Brain microvascular endothelial cell (primary cell): ENCODE data around the gene SAE1.

Source experiments
- DNase-seq: peaks from one replicate; pipeline ENCODE4 v3.0.0-alpha.2; 2020
- H3K27ac ChIP-seq: fragments of 250-450 bp; sonication (Bioruptor Pico); 2 replicates; pipeline ENCODE4 v1.5.1; 2020; ENCODE audit warnings: mild to moderate bottlenecking, moderate library complexity
- H3K27me3 ChIP-seq: fragments of 250-450 bp; sonication (Bioruptor Pico); replicated peaks from 2 replicates; pipeline ENCODE4 v1.5.1; 2020; ENCODE audit warnings: mild to moderate bottlenecking
- H3K36me3 ChIP-seq: fragments of 250-450 bp; sonication (Bioruptor Pico); replicated peaks from 2 replicates; pipeline ENCODE4 v1.5.1; 2020; ENCODE audit warnings: mild to moderate bottlenecking
- H3K4me3 ChIP-seq: 2 replicates; pipeline ENCODE4 v1.5.1; 2011; ENCODE audit warnings: low read depth, mild to moderate bottlenecking, control low read depth, low read length, moderate library complexity
- in situ Hi-C: cut with HindIII; loops from 2 replicates; pipeline ENCODE4 v1.10.0; 2017; ENCODE audit warnings: low sequenced_read_pairs, low pct_ligation_motif_present
- TF ChIP-seq, protein P1 (sequence below): IDR thresholded peaks from 2 replicates; pipeline ENCODE4 v1.5.1; 2011; ENCODE audit warnings: low read depth, mild to moderate bottlenecking, moderate library complexity, low read length, control low read depth, inconsistent platforms; ENCODE audit errors: missing control alignments

The SAE1 gene

DNA sequence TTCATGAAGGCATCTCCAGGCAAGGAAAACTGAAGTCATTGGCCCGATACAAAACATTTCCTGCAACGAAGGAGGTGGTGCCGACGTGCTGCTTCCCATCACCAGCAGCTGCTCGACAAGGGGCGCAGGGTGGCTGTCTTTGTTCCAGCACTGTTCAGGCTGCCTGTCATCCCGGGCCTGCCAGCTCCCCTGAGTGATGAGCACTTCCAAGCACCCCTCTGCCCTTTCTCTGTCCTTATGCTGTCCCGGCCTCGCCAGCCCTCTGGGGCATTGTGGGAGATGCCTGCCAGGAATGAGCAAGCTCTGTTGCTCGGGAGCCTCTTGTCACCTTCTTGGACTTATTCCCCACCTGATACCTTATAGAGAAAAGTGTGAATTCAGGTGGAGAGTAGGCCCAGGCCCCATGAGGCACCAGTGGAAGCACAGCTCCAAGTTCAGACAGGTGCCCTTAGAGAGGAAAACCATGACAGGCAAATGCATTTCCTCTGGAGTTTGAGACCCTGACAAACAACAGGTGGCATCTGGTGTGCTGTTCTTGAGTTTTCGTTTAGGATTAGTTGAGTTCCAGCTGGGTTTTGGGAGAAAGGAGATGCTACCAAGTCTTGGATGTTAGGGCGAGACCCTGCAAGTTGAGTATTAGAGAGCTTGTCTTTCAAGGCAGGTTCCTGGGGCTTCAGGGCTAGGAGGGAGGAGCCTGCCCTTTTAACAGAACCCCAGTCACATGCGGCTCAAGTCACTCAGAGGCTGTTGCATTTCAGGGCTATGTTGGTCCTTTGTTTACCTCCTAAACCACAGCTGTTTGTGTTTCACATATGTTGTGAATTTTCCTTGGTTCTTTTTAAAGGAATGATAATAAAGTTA lies 78.9 kb downstream of the SAE1 start:
- H3K27ac ChIP-seq, result no peak overlapping the region
- in situ Hi-C loops, result no loop called here
- H3K4me3 ChIP-seq, result no peak overlapping the region
- no peak for DNase-seq
- TF ChIP-seq, protein P1, sequence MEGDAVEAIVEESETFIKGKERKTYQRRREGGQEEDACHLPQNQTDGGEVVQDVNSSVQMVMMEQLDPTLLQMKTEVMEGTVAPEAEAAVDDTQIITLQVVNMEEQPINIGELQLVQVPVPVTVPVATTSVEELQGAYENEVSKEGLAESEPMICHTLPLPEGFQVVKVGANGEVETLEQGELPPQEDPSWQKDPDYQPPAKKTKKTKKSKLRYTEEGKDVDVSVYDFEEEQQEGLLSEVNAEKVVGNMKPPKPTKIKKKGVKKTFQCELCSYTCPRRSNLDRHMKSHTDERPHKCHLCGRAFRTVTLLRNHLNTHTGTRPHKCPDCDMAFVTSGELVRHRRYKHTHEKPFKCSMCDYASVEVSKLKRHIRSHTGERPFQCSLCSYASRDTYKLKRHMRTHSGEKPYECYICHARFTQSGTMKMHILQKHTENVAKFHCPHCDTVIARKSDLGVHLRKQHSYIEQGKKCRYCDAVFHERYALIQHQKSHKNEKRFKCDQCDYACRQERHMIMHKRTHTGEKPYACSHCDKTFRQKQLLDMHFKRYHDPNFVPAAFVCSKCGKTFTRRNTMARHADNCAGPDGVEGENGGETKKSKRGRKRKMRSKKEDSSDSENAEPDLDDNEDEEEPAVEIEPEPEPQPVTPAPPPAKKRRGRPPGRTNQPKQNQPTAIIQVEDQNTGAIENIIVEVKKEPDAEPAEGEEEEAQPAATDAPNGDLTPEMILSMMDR, result no peak
- peaks cover 54% of the 10 kb centered on the region for H3K36me3 ChIP-seq
- no peaks in the 10 kb centered on the region for H3K27me3 ChIP-seq

DNA sequence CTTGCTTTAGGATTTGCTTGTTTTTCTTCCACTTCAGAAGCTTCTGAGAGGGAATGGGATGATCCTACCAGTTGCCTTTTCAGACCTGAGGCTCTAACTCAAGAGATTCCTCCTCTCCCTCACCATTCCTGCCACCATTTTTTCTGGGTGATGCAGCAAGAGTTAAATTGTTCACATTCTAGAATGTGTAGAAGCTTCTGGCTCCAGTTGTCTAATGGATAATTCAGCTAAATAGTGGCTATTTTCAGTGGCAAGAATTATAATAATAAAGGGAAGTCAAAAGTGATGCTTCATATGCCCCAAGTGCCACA lies 79.5 kb downstream of the SAE1 start:
- in situ Hi-C loops, result no loop called here
- TF ChIP-seq, protein P1, result no peak
- H3K4me3 ChIP-seq, result no peak overlapping the region
- DNase-seq, result no peak
- peaks cover 50% of the 10 kb centered on the region for H3K36me3 ChIP-seq
- peak overlapping the region; percentile 68 for H3K27ac ChIP-seq
- H3K27me3 ChIP-seq, result no peaks in the 10 kb centered on the region

DNA sequence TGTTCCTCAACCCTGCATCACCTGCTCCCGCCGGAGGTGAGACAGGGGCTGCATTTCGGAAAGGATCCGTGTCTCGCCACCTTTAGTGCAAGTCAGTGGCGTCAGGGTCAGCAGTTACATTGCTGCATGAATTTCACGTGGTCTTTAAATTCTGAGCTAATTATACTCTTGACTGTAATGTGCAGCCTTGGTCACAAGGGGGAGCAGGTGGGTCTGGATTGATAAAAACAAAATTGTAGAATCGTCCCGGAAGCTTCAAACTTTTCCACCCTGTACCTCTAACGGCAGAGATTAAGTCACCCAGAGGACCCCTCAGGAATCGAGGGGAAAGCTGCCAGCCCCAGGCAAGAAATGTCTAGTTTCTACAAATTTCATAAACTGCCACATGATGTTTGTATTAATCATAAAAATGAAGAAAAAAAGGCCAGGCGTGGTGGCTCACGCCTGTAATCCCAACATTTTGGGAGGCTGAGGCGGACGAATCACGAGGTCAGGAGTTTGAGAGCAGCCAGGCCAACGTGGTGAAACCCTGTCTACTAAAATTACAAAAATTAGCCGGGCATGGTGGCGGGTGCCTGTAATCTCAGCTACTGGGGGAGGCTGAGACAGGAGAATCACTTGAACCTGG lies 80.2 kb downstream of the SAE1 start:
- no peak overlapping the region for H3K4me3 ChIP-seq
- H3K27ac ChIP-seq, result peak overlapping the region; percentile 68
- no peaks in the 10 kb centered on the region for H3K27me3 ChIP-seq
- DNase-seq, result peak; percentile 86
- peaks cover 44% of the 10 kb centered on the region for H3K36me3 ChIP-seq
- in situ Hi-C loops, result no loop called here
- TF ChIP-seq, protein P1, result peak; percentile 86

DNA sequence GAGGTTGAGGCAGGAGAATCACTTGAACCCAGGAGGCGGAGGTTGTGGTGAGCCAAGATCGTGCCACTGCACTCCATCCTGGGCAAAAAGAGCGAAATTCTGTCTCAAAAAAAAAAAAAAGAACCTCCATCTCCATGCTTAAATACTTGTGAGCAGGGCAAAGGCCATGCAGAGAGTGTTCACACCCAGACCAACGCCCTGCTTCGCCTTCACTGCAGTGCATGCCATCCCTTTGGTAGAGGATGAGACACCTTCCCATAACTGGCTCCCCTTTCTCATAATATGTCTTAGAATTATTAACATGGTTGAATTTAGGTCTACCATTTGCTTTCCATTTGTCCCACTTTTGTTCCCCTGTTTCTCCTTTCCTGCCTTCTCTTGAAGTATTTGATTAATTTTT lies 84.9 kb downstream of the SAE1 start:
- Histone ChIP-seq H3K36me3 (peaks cover 12% of the 10 kb centered on the region), H3K27me3 (no peaks in the 10 kb centered on the region), H3K27ac (no peak overlapping the region), H3K4me3 (no peak overlapping the region)
- in situ Hi-C loops, result no loop called here
- TF ChIP-seq, protein P1, result no peak
- DNase-seq, result no peak

DNA sequence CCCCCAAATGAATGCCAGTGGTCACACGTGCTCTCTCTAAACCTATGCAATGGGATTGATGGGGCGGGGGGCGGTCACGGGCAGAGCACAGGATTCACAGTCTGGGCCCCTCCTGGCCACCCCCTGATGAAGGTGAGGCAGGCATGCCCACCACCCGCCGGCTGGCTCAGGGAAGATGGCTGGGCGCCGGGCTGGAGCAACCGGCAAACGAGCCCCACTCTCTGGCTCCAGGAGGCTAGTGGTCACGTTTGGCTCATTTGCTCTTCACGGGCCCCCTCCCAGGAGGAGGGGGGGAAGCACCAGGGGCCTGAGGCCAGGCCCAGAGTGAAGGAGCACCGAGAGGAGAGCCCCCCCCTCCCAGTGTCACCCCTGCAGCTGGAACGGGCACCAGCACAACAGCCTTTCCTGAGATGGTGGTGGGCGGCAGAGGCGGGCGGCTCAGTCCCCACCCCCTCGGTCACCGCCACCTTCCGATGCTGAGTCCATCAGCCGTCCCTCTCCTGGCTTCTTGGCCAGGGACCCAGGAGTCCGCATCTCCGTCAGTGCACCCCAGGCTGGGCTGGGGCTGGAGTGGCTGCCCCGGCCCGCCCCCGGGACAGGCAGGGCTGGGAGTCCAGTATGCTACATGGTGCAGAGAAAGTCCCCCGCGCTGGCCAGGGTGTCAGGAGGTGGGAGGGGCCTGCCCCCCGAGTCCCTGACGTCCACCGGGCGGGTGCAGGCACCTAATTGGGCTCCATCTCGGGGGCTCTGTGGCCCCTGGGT lies 90.6 kb downstream of the SAE1 start:
- TF ChIP-seq, protein P1, result no peak
- no peak overlapping the region for H3K27ac ChIP-seq
- DNase-seq, result no peak
- in situ Hi-C loops, result no loop called here
- H3K27me3 ChIP-seq, result no peaks in the 10 kb centered on the region
- no peak overlapping the region for H3K4me3 ChIP-seq
- H3K36me3 ChIP-seq, result peaks cover 27% of the 10 kb centered on the region
